Left renal pelvis (tissue), 4 donors: ENCODE results near the gene FAM181A. TPM values are rescaled to one million over a fixed set of nuclear protein-coding genes. Genes with fewer than 3 reads are reported as not detected.

Source experiments
- DNase-seq, 4 donors: peaks; one replicate each; pipeline ENCODE4 v3.0.0-alpha.2; 2013; ENCODE audit warnings: low read depth in 4 of 4, low spot score in 3 of 4
- polyA plus RNA-seq, 4 donors: library from polyadenylated mRNA; unstranded; fragments of 120-200 nt; gene quantifications; one replicate each; pipeline ENCODE4 v1.2.1, GENCODE V29; 2013; ENCODE audit not compliant: insufficient read length in 4 of 4

The FAM181A gene
- polyA plus RNA-seq, 4 donors: not detected

DNA sequence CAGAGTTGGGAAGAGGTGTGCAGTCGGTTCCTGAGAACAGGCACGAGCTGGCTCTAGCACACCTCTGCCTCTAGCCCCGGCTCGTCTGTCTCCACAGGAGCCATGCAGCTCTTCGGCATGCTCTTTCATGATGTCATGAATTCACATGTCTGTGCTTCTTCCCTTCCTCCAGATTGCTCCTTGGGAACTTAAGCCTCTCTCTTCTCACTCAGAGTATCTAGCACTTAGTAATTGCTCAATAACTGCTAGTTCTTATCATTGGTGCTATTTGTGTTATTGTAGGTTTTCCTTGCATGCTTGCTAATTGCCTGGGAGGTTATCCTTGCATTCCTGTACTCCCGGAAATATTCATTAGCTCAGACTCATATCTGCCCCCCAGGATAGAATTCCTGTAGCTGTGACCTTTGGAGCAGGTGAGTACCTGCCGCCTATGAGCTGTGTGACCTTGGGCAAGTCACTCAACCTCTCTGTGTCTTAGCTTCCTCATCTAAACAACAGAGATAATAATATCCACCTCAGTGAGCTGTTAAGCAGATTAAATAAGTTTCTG, 19.5 kb downstream of the FAM181A start:
- no peak for DNase-seq

DNA sequence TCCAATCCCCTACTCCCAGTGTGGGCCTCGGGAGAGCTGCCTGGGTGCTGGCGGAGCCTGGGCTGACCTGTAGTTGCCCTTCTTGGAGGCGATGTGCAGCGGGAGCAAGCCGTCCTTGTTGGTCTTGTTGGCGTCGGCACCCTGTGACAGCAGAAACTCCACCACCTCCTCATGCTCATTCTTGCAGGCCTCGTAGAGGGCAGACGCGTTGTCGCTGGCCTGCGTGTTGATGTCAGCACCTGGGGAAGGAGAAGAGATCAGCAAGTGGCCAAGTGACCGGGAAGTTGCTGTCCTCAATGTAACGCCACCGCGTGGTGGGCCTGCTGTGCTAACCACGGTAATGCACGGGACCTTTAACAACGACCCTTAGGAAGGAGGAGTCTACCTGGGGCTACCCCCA, 20.1 kb downstream of the FAM181A start:
- DNase-seq: no peak

- DNase-seq: no peak
These were observed 22.4 kb downstream of the FAM181A start for GRCh38 chr14:93949511-93950075.

DNA sequence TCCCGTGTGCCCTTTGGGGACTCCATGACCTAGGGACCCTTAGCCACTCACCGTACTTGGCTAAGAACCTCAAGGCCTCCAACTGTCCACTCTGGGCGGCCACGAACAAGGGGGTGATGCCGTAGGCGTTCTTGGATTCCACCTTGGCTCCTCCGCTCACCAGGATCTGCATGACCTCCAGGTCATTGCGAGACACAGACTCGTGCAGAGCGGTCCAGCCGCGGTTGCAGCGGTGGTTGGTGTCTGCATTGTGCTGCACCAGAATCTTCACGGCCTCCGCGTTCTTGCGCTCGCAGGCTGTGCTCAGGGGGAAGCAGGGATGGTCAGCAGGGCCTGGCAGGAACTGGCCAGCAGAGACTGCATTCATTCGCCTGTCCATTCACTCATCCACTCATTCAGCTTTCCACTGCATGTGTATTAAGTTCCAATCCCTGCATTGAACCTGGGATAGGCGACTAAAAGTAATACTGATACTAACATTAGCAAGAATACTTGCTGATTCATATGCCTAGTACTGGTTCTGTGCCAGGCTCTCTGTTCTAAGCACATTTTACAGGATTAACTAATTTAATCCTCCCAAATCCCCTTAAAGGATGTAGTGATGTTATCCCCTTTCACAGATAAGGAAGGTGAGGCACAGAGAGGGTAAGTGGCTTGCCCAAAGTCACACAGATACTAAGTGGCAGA, 23.9 kb downstream of the FAM181A start:
- no peak for DNase-seq

GRCh38 chr14:93951635-93952540, 24.7 kb downstream of the FAM181A start:
- DNase-seq: no peak

GRCh38 chr14:93952829-93953228, 25.7 kb downstream of the FAM181A start:
- DNase-seq: no peak

DNA sequence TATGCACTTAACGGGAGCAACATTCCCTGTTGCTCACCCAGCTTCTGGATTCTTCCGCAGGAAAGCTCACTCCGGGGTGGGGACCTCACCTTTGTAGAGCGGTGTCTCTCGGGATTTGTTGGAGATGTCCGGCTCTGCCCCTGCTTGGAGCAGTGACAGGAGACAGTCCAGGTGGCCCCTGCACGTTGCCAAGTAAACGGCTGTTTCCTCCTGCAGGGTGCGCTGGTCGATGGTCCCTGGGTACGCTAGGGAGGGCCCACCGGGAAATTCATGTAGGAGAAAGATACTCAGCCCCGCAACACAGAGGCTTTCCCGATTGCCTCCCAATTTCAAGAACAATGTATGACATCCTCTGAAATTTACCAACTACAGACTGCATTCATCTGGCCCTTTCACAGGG, 26.1 kb downstream of the FAM181A start:
- DNase-seq: no peak

DNA sequence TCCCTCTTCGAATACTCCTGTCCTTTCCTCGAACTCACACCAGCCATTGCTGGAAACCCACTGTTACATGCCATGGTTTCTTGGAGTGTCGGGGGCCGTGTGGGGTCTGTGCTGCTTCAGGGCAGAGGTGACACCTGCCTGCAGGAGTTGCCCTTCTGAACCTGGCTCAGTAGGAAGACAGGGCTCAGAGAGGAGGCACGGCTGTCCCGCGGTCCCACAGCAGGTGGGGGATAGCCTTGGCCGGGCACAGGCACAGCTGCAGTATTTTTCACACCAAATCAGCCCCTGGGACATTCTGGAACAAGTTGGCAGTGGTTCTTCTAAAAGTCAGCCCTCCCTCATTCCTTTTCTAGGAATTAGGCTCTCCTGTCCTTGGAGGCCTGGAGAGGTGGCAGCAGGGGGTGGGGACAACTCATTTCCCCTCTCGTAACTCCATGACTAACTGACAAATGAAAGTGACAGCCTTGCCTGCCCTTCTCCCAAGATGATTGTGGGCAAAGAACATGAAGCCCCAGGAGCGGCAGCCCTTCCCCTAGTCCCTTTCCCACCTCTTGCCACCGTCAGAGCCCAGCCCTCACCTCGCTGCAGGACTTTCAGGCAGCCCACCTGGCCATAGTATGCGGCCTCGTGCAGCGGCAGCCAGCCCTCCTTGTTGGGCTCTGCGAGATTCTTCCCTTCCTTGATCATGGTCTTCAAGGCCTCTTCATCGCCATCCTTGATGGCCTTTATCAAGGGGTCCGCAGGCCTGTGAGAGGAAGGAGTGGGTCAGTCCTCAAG, 26.8 kb downstream of the FAM181A start:
- no peak for DNase-seq

DNA sequence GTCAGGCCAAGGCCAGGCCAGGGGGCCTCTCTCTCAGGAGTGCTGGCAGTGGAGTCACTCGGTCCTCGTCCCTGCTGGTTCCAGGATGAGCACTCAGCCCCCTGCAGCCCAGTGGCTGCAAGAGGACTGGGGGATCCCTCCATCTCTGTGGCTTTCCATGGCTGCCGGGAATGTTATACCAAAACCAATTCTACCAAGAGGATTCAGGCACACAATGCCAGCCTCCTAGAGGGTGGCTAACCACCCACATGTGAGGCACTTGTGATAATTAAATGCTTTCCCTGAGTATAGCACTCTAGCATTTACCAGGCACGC, 27.3 kb downstream of the FAM181A start:
- DNase-seq: no peak

- DNase-seq: no peak
These were observed 28.0 kb downstream of the FAM181A start for GRCh38 chr14:93954900-93955849.

GRCh38 chr14:93955850-93956481, 28.8 kb downstream of the FAM181A start:
- DNase-seq: no peak

GRCh38 chr14:93956514-93957332, 29.6 kb downstream of the FAM181A start:
- DNase-seq: no peak

- DNase-seq: no peak
These were observed 30.2 kb downstream of the FAM181A start for GRCh38 chr14:93957333-93957710.

DNA sequence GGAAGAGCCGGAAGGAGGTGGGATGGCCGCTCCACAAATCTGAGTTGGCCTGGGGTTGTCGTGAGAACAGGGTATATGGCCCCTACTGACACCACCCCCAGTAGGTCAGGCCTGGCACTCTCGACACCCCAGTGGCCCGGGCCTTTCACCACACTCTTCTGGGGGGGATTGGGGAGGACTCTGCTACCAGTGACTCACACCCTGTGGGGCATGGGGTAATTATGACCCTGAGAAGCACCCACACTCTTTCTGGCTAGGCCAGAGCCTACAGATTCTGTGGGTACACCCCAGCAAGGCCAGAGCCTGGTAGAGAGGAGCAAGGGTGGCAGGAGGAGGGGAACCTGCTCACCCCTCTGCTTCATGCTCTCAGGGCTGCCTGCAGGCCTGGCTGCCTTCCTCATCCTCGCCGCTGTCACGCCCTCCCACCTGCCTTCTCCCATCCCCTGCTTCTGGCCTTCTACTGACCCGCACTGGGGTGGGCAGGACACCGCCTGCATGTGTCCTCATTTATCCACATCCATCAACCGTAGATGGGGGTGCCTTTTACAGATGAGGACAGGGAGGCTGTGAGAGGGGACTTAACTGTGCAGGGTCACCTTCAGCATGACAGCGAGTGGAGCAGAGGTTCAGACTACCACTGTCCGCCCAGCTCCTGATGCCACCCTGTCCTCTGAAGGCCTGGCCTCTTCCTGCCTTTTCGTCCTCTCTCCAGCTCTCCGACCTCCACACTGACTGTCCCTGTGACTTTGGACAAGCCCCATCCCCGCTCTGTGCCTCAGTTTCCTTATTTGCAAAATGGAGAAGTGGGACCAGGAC, 30.8 kb downstream of the FAM181A start:
- DNase-seq: no peak

DNA sequence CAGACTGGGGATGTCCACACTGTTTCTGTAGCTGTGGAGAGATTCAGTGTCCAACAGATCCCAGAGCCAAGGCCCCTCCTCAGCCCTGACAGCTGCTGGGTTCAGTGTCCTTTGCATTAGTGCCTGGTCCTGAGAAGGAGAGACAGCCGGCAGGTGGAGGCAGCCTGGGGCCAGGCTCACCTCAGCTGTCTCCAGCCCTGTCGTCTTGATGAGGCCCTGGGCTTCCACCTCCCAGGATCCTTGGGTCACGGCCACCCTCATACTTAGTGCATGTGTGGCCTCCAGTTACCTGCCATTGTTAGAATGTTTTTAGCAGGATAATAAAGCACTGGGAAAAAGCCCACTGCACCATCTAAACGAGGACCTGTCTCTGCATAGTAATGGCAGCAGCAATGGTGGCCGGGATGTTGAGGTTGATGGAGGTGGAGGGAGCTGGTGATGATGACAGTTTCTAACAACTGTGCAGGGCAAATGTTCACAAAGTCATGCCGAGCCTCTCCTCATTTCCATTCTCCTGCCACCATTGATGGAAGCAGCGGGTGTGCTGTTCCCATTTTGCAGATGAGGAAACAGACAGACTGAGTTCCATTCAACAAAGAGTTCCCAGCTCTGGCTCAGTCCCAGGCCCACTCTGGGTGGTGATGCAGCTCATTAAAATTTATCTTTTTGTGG, 31.6 kb downstream of the FAM181A start:
- DNase-seq: no peak

GRCh38 chr14:93959239-93960107, 32.3 kb downstream of the FAM181A start:
- no peak for DNase-seq
